ENCODE data around the gene PRKCA.

Gene PRKCA

GRCh38 chr17:66492561-66493005 is 190.2 kb downstream of the PRKCA start:
- no peak for DNase-seq

- peak; percentile 67 for DNase-seq
Measured at GRCh38 chr17:66493283-66494019, 191.0 kb downstream of the PRKCA start.

- DNase-seq = peak; percentile 92
Measured at GRCh38 chr17:66494023-66494803, 191.8 kb downstream of the PRKCA start.

- DNase-seq = no peak
Measured at GRCh38 chr17:66495035-66495434, 192.6 kb downstream of the PRKCA start.

- no peak for DNase-seq
Measured at GRCh38 chr17:66496306-66496705, 193.9 kb downstream of the PRKCA start.

GRCh38 chr17:66498580-66498979 is 196.2 kb downstream of the PRKCA start:
- DNase-seq = no peak

- DNase-seq = no peak
Measured at GRCh38 chr17:66506641-66507040, 204.2 kb downstream of the PRKCA start.

GRCh38 chr17:66507103-66507923 is 204.9 kb downstream of the PRKCA start:
- peak; percentile 68 for DNase-seq

- no peak for DNase-seq
Measured at GRCh38 chr17:66507982-66508760, 205.8 kb downstream of the PRKCA start.

GRCh38 chr17:66508896-66509844 is 206.8 kb downstream of the PRKCA start:
- DNase-seq = peak; percentile 90

- no peak for DNase-seq
Measured at GRCh38 chr17:66509926-66510325, 207.5 kb downstream of the PRKCA start.

- no peak for DNase-seq
Measured at GRCh38 chr17:66511135-66511534, 208.7 kb downstream of the PRKCA start.

- peak; percentile 19 for DNase-seq
Measured at GRCh38 chr17:66514227-66514806, 211.9 kb downstream of the PRKCA start.

GRCh38 chr17:66515974-66516373 is 213.6 kb downstream of the PRKCA start:
- no peak for DNase-seq

GRCh38 chr17:66517336-66518009 is 215.1 kb downstream of the PRKCA start:
- no peak for DNase-seq

- DNase-seq = no peak
Measured at GRCh38 chr17:66518108-66518507, 215.7 kb downstream of the PRKCA start.

GRCh38 chr17:66518677-66519076 is 216.3 kb downstream of the PRKCA start:
- no peak for DNase-seq

- no peak for DNase-seq
Measured at GRCh38 chr17:66519154-66519553, 216.7 kb downstream of the PRKCA start.

- no peak for DNase-seq
Measured at GRCh38 chr17:66520999-66521398, 218.6 kb downstream of the PRKCA start.

- no peak for DNase-seq
Measured at GRCh38 chr17:66522591-66523272, 220.3 kb downstream of the PRKCA start.
